ENCODE data around the gene CLTC. TPM values are rescaled to one million over a fixed set of nuclear protein-coding genes. Genes with fewer than 3 reads are reported as not detected.
A peak's percentile ranks its signal among the peaks of the same experiment; 100 is the strongest.

The CLTC gene
- total and polyA plus RNA-seq, 2 of the 13 experiments (the other 11 are each of a cell fraction or from before 2014, with no cell fraction given) = 134 to 283 TPM

DNA sequence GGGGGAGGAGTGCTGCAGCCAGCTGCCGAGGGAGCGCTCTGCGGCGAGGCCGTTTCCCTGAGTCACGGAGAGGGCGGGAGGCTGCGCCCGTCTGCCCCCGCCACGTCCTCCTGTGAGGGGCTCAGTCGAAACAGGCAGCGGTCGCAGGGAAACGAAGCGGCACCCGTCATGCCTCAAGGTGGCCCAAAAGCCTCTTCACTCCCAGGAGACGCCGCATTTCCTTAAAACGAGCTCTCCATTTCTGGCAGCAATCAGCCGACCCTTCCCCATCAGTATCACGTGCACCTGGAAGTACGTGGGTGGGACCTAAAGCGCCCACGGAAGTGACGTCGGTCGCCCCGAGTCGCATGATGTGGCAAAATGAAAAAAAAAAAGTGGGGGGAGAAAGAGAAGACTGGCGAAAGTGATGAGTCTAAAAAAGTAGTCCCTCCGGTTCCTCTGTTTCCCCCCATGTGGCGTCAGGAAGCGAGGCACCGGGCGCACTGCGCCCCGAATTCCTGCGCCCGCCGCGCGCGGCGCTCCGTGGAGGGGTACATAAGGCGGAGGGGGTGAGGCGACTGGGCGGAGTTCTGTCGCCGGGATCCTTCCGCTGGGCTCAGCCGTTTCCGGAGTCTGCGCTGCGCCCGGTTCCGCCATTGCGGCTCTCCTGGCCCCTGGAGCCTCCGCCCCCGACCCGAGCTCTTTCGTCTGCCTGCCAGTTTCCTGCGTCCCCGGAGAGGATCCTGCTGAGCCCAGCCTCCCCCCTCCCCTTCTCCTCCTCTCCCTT is at the start of gene CLTC (continued):
- TF ChIP-seq JUNB (CRISPR knock-in tag; IDR thresholded peaks at IDR 0.05; ENCODE audit: borderline replicate concordance) (peak; percentile 82), ZBTB4 (CRISPR knock-in tag; IDR thresholded peaks at IDR 0.05; ENCODE audit: borderline replicate concordance) (peak; percentile 98), ZFP36 (IDR thresholded peaks at IDR 0.05; ENCODE audit: borderline replicate concordance, low read depth, low read length, partially characterized antibody) (no peak), RCOR2 (CRISPR knock-in tag; IDR thresholded peaks at IDR 0.05) (peak; percentile 59; the same call in 1 of the 2 replicates), ZNF20 (CRISPR knock-in tag; IDR thresholded peaks at IDR 0.05) (no peak), ZC3H4 (CRISPR knock-in tag; IDR thresholded peaks at IDR 0.05; ENCODE audit: borderline replicate concordance) (no peak), SOX5 (CRISPR knock-in tag; IDR thresholded peaks at IDR 0.05; ENCODE audit: borderline replicate concordance) (peak; percentile 32; the same call in 1 of the 2 replicates), NCOA2 (CRISPR knock-in tag; IDR thresholded peaks at IDR 0.05) (peak; percentile 62; the same call in 1 of the 2 replicates), ZNF766 (CRISPR knock-in tag; IDR thresholded peaks at IDR 0.05; ENCODE audit: borderline replicate concordance) (peak; percentile 65; the same call in 1 of the 2 replicates), CEBPG (CRISPR knock-in tag; IDR thresholded peaks at IDR 0.05) (peak; percentile 22; the same call in 1 of the 2 replicates), RORA (CRISPR knock-in tag; IDR thresholded peaks at IDR 0.05) (no peak), TCF7 (IDR thresholded peaks at IDR 0.05; ENCODE audit: low read depth) (no peak), ZBTB7B (CRISPR knock-in tag; IDR thresholded peaks at IDR 0.05) (peak; percentile 96), ZHX2 (IDR thresholded peaks at IDR 0.05; ENCODE audit: low read depth) (peak; percentile 91), ZHX2 (CRISPR knock-in tag; IDR thresholded peaks at IDR 0.05; ENCODE audit: borderline replicate concordance) (no peak; the same call in 1 of the 2 replicates), IRF2 (CRISPR knock-in tag; IDR thresholded peaks at IDR 0.05) (peak; percentile 70), ZNF496 (CRISPR knock-in tag; IDR thresholded peaks at IDR 0.05; ENCODE audit: insufficient replicate concordance) (no peak), ZNF274 (CRISPR knock-in tag; IDR thresholded peaks at IDR 0.05) (peak; percentile 5; the same call in 1 of the 2 replicates)
- TF ChIP-seq, protein P1, sequence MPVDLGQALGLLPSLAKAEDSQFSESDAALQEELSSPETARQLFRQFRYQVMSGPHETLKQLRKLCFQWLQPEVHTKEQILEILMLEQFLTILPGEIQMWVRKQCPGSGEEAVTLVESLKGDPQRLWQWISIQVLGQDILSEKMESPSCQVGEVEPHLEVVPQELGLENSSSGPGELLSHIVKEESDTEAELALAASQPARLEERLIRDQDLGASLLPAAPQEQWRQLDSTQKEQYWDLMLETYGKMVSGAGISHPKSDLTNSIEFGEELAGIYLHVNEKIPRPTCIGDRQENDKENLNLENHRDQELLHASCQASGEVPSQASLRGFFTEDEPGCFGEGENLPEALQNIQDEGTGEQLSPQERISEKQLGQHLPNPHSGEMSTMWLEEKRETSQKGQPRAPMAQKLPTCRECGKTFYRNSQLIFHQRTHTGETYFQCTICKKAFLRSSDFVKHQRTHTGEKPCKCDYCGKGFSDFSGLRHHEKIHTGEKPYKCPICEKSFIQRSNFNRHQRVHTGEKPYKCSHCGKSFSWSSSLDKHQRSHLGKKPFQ (CRISPR knock-in tag; IDR thresholded peaks at IDR 0.05; ENCODE audit: insufficient replicate concordance) = peak; percentile 87
